BLaER1 (cell line): ENCODE data around the gene RPUSD4.

Source experiments
- H3K27ac ChIP-seq: shearing (Covaris generic); formaldehyde crosslinking; 2 replicates; pipeline ENCODE4 v1.8.1; 2022
- H3K27me3 ChIP-seq: shearing (Covaris generic); formaldehyde crosslinking; 2 replicates; pipeline ENCODE4 v1.8.1; 2022
- H3K36me3 ChIP-seq: shearing (Covaris generic); formaldehyde crosslinking; 2 replicates; pipeline ENCODE4 v1.8.1; 2022
- H3K4me1 ChIP-seq: shearing (Covaris generic); formaldehyde crosslinking; 2 replicates; pipeline ENCODE4 v1.8.1; 2022
- H3K4me2 ChIP-seq: shearing (Covaris generic); formaldehyde crosslinking; 2 replicates; pipeline ENCODE4 v1.8.1; 2022
- H3K4me3 ChIP-seq: shearing (Covaris generic); formaldehyde crosslinking; 2 replicates; pipeline ENCODE4 v1.8.1; 2022
- H3K9ac ChIP-seq: shearing (Covaris generic); formaldehyde crosslinking; 2 replicates; pipeline ENCODE4 v1.8.1; 2022
- H3K9me3 ChIP-seq: shearing (Covaris generic); formaldehyde crosslinking; 2 replicates; pipeline ENCODE4 v1.8.1; 2022
- H4K20me1 ChIP-seq: shearing (Covaris generic); formaldehyde crosslinking; 2 replicates; pipeline ENCODE4 v1.8.1; 2022
- Cebpa-rat ChIP-seq: shearing (Covaris generic); IDR thresholded peaks from 2 replicates; pipeline ENCODE4 v1.8.1; 2022

RPUSD4 gene

DNA sequence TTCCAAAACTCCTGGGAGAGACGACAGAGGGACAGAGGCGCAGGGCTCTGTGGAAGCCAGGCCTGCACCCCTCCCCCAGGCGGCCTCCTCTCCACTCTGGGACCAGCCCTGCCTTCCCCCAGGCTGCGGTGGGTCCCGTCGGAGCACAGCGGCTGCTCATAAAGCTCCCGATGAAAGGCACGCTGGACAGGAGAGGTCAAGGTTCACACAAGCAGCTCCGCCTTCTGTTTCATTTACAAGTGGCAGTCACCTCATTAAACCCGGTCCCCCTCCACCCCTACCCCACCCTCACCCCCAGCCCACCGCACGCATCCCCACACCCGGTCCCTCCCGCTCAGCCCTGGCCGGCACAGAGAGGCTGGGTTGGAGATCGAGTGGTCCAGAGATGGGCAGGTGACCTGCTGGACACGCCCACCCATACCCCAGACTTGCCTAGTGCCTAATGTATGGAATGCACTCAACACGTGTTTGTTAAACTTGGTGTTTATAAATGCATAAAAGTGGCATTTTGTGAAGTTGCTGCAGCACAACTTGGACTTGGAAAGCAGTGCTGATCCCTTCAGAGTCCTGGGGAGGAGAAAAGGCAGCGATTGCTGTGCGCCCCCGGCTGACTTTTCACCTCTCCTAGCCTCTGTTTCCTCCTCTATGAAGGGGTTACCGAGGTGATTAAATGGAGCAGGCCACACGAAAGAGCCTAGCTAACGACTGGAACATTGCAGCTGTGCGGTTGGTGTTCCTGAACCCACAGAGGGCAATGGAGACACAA is 26.0 kb downstream of the RPUSD4 start:
- Histone ChIP-seq H3K4me1 (peaks cover 83% of the 10 kb centered on the region), H4K20me1 (peaks cover 22% of the 10 kb centered on the region), H3K27me3 (no peaks in the 10 kb centered on the region), H3K9me3 (peaks cover 7% of the 10 kb centered on the region), H3K36me3 (peaks cover 14% of the 10 kb centered on the region; the same call in 1 of the 2 replicates), H3K4me3 (no peak overlapping the region), H3K9ac (0 out of 2 replicates have a peak overlapping the region, but pooled peaks have one; percentile 0), H3K4me2 (peak overlapping the region; percentile 82), H3K27ac (peak overlapping the region; percentile 60)
- no peak for TF ChIP-seq Cebpa-rat

DNA sequence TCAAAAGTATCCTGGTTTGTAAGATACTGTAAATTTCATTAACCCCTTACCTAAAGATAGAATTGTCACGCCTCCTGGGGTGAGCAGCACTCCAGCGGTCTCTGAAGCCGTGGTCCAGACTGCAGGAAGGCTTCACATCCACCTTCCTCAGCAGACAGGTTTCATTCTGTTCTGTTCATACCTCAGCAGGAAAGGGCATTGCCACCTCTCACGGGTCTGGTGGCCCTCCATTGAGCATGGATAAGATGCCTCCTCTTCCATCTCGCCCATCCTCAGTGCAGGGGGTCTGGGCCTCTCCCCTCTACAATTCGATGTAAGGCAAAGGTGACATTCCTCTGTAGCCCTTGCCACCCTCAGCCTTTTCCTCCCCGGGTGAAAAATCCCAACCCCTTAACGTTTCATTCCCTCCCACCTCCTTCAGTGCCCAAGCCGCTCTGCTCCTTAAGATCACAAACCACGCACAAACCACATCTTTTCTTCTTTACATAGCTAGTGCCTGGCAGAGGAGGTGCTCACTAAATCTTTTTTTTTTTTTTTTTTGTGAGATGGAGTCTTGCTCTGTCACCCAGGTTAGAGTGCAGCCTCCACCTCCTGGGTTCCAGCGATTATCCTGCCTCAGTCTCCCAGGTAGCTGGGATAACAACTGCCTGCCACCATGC is 28.5 kb downstream of the RPUSD4 start:
- H3K4me1 ChIP-seq: peaks cover 66% of the 10 kb centered on the region
- H3K4me3 ChIP-seq: no peak overlapping the region
- H3K9ac ChIP-seq: no peak overlapping the region
- H3K27me3 ChIP-seq: no peaks in the 10 kb centered on the region
- H3K4me2 ChIP-seq: peak overlapping the region; percentile 82
- TF ChIP-seq Cebpa-rat: no peak
- H4K20me1 ChIP-seq: peaks cover 6% of the 10 kb centered on the region; the same call in 1 of the 2 replicates
- H3K36me3 ChIP-seq: no peaks in the 10 kb centered on the region
- H3K9me3 ChIP-seq: peaks cover 10% of the 10 kb centered on the region
- no peak overlapping the region for H3K27ac ChIP-seq

DNA sequence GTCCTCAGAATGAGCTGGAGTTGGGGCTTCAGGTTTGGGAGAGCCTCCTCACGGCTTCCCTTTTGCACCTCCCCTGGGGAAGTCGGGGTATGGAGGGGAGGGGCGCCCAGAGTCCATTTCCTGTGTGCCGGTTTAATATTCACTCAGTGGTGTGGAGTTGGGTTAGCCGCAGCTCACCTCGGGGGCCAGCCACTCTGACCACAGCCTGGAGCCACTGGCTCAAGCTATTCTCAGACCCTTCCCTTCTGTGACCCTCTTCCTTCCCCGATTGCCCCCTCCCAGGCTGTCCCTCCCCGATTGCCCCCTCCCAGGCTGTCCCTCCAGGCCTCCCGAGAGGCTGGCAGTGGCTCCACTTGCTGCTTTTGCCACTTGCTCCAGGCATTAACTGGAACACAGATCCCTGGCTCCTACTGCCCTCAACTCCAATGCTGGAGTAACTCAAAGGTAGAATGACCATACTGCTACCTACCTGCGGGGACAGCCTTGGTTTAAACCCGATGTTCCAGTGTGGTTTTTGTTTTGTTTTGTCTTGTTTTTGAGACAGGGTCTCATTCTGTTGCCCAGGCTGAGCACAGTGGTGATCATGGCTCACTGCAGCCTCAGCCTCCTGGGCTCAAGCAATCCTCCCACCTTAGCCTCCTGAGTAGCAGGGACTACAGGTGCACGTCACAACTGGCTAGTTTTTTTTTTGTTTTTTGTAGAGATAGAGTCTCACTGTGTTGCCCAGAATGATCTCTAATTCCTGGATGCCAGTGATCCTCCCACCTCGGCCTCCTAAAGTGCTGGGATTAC is 29.3 kb downstream of the RPUSD4 start:
- Histone ChIP-seq H3K27me3 (no peaks in the 10 kb centered on the region), H3K4me1 (peaks cover 58% of the 10 kb centered on the region), H4K20me1 (peaks cover 6% of the 10 kb centered on the region; the same call in 1 of the 2 replicates), H3K9ac (no peak overlapping the region), H3K4me3 (no peak overlapping the region), H3K27ac (no peak overlapping the region), H3K9me3 (peaks cover 10% of the 10 kb centered on the region), H3K4me2 (peak overlapping the region; percentile 82), H3K36me3 (no peaks in the 10 kb centered on the region)
- no peak for TF ChIP-seq Cebpa-rat

DNA sequence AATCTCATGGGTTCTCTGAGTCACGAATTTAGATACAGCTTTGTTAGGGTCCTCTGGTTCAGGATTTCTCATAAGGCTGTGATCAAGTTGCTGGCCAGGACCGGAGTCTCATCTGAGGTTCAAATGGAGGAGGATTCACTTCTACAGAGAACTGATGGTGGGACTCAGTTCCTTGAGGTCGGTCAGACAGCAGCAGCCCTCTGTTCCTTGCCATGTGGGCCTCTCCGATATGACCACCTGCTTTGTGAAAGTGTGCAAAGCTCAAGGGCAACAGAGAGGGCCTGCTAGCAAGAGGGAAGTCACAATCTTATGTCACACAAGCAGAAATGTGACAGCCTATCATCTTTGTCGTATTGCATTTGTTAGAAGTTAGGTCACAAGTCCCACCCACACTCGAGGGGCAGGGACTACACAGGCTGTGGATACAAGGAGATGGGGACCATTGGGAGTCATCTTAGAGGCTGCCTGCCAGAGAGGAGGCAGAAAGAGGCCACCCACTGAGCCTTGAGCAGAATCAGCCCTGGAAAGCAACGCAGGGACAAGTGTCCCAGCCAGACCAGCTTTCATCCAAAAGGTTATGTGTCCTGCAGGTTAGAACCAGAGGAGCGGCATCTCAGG is 34.5 kb downstream of the RPUSD4 start:
- Histone ChIP-seq H3K4me2 (no peak overlapping the region), H3K9ac (no peak overlapping the region), H3K36me3 (no peaks in the 10 kb centered on the region)

DNA sequence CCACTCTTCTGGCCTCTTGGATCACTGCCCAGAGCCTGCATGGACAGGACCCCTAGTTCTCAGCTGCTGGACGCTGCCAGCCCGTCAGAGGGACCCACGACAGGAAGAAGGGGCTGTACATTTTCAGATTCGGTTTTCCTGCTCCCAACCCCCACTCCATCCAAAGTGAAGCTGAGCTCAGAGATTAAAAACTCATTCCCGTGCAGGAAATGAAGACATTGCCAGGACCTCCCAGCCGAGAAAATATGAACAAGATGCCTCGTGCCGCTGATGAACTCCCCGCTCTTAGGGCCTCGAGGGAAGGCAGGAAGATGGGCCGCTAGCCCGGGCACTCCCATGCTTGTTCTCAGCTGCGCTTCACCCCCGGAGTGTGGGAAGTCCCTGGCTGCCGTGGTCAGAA is 36.1 kb downstream of the RPUSD4 start:
- peaks cover 40% of the 10 kb centered on the region for H3K4me1 ChIP-seq
- H3K9ac ChIP-seq: no peak overlapping the region
- no peak overlapping the region for H3K4me3 ChIP-seq
- H3K36me3 ChIP-seq: no peaks in the 10 kb centered on the region
- no peaks in the 10 kb centered on the region for H3K27me3 ChIP-seq
- H3K4me2 ChIP-seq: peak overlapping the region; percentile 56
- H4K20me1 ChIP-seq: no peaks in the 10 kb centered on the region
- no peak for TF ChIP-seq Cebpa-rat
- H3K9me3 ChIP-seq: peaks cover 3% of the 10 kb centered on the region
- H3K27ac ChIP-seq: no peak overlapping the region

More for the DNA sequence above, 34.5 kb downstream of the RPUSD4 start:
- Histone ChIP-seq H3K9me3 (peaks cover 10% of the 10 kb centered on the region), H3K4me1 (peaks cover 35% of the 10 kb centered on the region), H3K27me3 (no peaks in the 10 kb centered on the region), H3K4me3 (no peak overlapping the region), H3K27ac (no peak overlapping the region), H4K20me1 (no peaks in the 10 kb centered on the region)
- no peak for TF ChIP-seq Cebpa-rat

- TF ChIP-seq Cebpa-rat: no peak
- Histone ChIP-seq H3K4me2 (peak overlapping the region; percentile 56; the same call in 1 of the 2 replicates), H4K20me1 (no peaks in the 10 kb centered on the region), H3K27ac (no peak overlapping the region), H3K27me3 (no peaks in the 10 kb centered on the region), H3K4me1 (peaks cover 40% of the 10 kb centered on the region), H3K4me3 (no peak overlapping the region), H3K36me3 (no peaks in the 10 kb centered on the region), H3K9ac (no peak overlapping the region), H3K9me3 (no peaks in the 10 kb centered on the region)
Measured at GRCh38 chr11:126174816-126175215, 36.6 kb downstream of the RPUSD4 start.

- H3K36me3 ChIP-seq: no peaks in the 10 kb centered on the region
- no peak overlapping the region for H3K9ac ChIP-seq
- H3K4me2 ChIP-seq: peak overlapping the region; percentile 60
- no peak for TF ChIP-seq Cebpa-rat
- peak overlapping the region; percentile 48; the same call in 1 of the 2 replicates for H3K27ac ChIP-seq
- peaks cover 43% of the 10 kb centered on the region for H3K4me1 ChIP-seq
- no peaks in the 10 kb centered on the region for H3K9me3 ChIP-seq
- no peaks in the 10 kb centered on the region for H4K20me1 ChIP-seq
- no peak overlapping the region for H3K4me3 ChIP-seq
- no peaks in the 10 kb centered on the region for H3K27me3 ChIP-seq
Measured at GRCh38 chr11:126173257-126173656, 38.2 kb downstream of the RPUSD4 start.

GRCh38 chr11:126172596-126173038 is 38.8 kb downstream of the RPUSD4 start:
- TF ChIP-seq Cebpa-rat: no peak
- Histone ChIP-seq H3K36me3 (no peaks in the 10 kb centered on the region), H3K27ac (peak overlapping the region; percentile 48; the same call in 1 of the 2 replicates), H3K4me1 (peaks cover 50% of the 10 kb centered on the region), H3K27me3 (no peaks in the 10 kb centered on the region), H4K20me1 (no peaks in the 10 kb centered on the region), H3K4me2 (peak overlapping the region; percentile 60), H3K9me3 (no peaks in the 10 kb centered on the region), H3K9ac (no peak overlapping the region), H3K4me3 (no peak overlapping the region)

- Histone ChIP-seq H3K9me3 (no peaks in the 10 kb centered on the region), H3K27ac (no peak overlapping the region), H4K20me1 (no peaks in the 10 kb centered on the region), H3K9ac (no peak overlapping the region), H3K4me1 (peaks cover 69% of the 10 kb centered on the region), H3K4me2 (no peak overlapping the region), H3K36me3 (no peaks in the 10 kb centered on the region), H3K4me3 (no peak overlapping the region), H3K27me3 (no peaks in the 10 kb centered on the region)
- no peak for TF ChIP-seq Cebpa-rat
Measured at GRCh38 chr11:126169291-126169690, 42.2 kb downstream of the RPUSD4 start.
